Mammary epithelial cell (primary cell): ENCODE results near the gene ELP2.

Source experiments
- CTCF ChIP-seq, 2 donors: IDR thresholded peaks in 1 of 2; conservative IDR thresholded peaks in 1 of 2; 2 replicates each; pipeline ENCODE4 v1.5.1; 2011 to 2012; ENCODE audit warnings: inconsistent platforms in 2 of 2, low read length in 2 of 2, mild to moderate bottlenecking in 2 of 2, control low read depth in 1 of 2, low read depth in 1 of 2; ENCODE audit not compliant: insufficient read depth in 1 of 2; ENCODE audit errors: extremely low read depth in 1 of 2
- EZH2 ChIP-seq: IDR thresholded peaks from 2 replicates; pipeline ENCODE4 v1.6.1; 2012; ENCODE audit warnings: low read length, inconsistent platforms, borderline replicate concordance

DNA sequence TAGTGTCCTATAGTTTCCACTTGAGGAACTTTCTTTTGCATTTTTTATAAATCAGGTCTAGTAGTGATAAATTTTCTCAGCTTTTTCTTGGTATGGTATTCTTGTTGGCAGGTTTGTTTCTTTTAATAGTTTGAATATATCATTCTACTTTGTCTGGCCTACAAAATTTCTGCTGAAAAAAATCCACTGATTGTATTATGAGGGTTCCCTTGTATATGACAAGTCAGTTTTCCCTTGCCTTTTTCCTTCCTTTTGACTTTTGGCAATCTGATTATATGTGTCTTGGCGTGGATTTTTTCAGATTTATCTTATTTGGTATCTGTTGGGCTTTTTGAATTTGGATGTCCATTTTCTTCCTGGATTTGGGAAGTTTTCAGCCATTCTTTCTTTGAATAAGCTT is 99.5 kb downstream of the ELP2 start:
- TF ChIP-seq EZH2 (no peak), CTCF (conservative IDR thresholded peaks at IDR 0.05 in 1 of 2, IDR thresholded peaks at IDR 0.05 in 1 of 2; ENCODE audit: extremely low read depth in 1 of 2, insufficient read depth in 1 of 2, low read depth in 1 of 2, low read length in 2 of 2) (no peak)
